Osteocyte (in vitro differentiated cells): ENCODE measurements around the gene RNF224. TPM values are rescaled to one million over a fixed set of nuclear protein-coding genes. Genes with fewer than 3 reads are reported as not detected.

Experiments used
- DNase-seq: peaks from one replicate; pipeline ENCODE4 v3.0.0; 2021; ENCODE audit warnings: mixed read lengths; ENCODE audit not compliant: unreplicated experiment; ENCODE audit errors: extremely low spot score
- H3K27ac Mint-ChIP-seq: one replicate; pipeline ENCODE4 v1.8.0; 2021; ENCODE audit warnings: mild to moderate bottlenecking, mixed read lengths; ENCODE audit not compliant: unreplicated experiment
- H3K27me3 Mint-ChIP-seq: one replicate; pipeline ENCODE4 v1.8.0; 2021; ENCODE audit warnings: mixed read lengths; ENCODE audit not compliant: unreplicated experiment
- H3K36me3 Mint-ChIP-seq: one replicate; pipeline ENCODE4 v1.8.0; 2021; ENCODE audit warnings: mixed read lengths; ENCODE audit not compliant: unreplicated experiment
- H3K4me1 Mint-ChIP-seq: one replicate; pipeline ENCODE4 v1.8.0; 2021; ENCODE audit warnings: mixed read lengths; ENCODE audit not compliant: unreplicated experiment
- H3K4me3 Mint-ChIP-seq: one replicate; pipeline ENCODE4 v1.8.0; 2021; ENCODE audit warnings: mild to moderate bottlenecking, moderate library complexity, mixed read lengths; ENCODE audit not compliant: unreplicated experiment
- H3K9me3 Mint-ChIP-seq: one replicate; pipeline ENCODE4 v1.8.0; 2021; ENCODE audit warnings: mixed read lengths; ENCODE audit not compliant: unreplicated experiment
- CTCF ChIP-seq: fragments of 200-600 bp; sonication (generic); IDR thresholded peaks from 2 replicates; pipeline ENCODE4 v1.5.0; 2021; ENCODE audit warnings: antibody characterized with exemption, mild to moderate bottlenecking, moderate library complexity
- total RNA-seq: library from RNA; stranded (reverse); gene quantifications from 2 replicates; pipeline ENCODE4 v1.2.1, GENCODE V29; 2021

RNF224 gene
- total RNA-seq, 1 donor from 2014 or later = not detected

- TF ChIP-seq CTCF = no peak
- no peaks in the 10 kb centered on the region for H3K36me3 Mint-ChIP-seq
- peak overlapping the region; percentile 79 for H3K27ac Mint-ChIP-seq
- H3K9me3 Mint-ChIP-seq = no peaks in the 10 kb centered on the region
- DNase-seq = no peak
- H3K4me3 Mint-ChIP-seq = peak overlapping the region; percentile 87
- peaks cover 15% of the 10 kb centered on the region for H3K4me1 Mint-ChIP-seq
- no peaks in the 10 kb centered on the region for H3K27me3 Mint-ChIP-seq
Measured at GRCh38 chr9:137253717-137254623, 26.7 kb downstream of the RNF224 start.

- Mint-ChIP-seq H3K4me1 (peaks cover 15% of the 10 kb centered on the region), H3K27ac (peak within 1 kb of the TSS; percentile 79), H3K27me3 (no peaks in the 10 kb centered on the region), H3K9me3 (no peaks in the 10 kb centered on the region), H3K36me3 (no peaks in the 10 kb centered on the region), H3K4me3 (peak within 1 kb of the TSS; percentile 87)
- DNase-seq = peak; percentile 98
- TF ChIP-seq CTCF = no peak
Measured at GRCh38 chr9:137254624-137255447, 27.5 kb downstream of the RNF224 start, which contains the start of gene NELFB. TSS of gene NELFB (plus strand) at chr9:137255327.

GRCh38 chr9:137255448-137256114, 28.3 kb downstream of the RNF224 start:
- H3K27ac Mint-ChIP-seq = peak overlapping the region; percentile 41
- no peak for DNase-seq
- no peaks in the 10 kb centered on the region for H3K36me3 Mint-ChIP-seq

GRCh38 chr9:137256362-137256761, 29.1 kb downstream of the RNF224 start:
- Mint-ChIP-seq H3K27me3 (no peaks in the 10 kb centered on the region), H3K9me3 (no peaks in the 10 kb centered on the region), H3K4me1 (peaks cover 15% of the 10 kb centered on the region), H3K36me3 (no peaks in the 10 kb centered on the region), H3K27ac (no peak overlapping the region), H3K4me3 (peak overlapping the region; percentile 85)
- no peak for TF ChIP-seq CTCF
- DNase-seq = no peak

More at GRCh38 chr9:137255448-137256114, 28.3 kb downstream of the RNF224 start:
- Mint-ChIP-seq H3K4me3 (peak overlapping the region; percentile 85), H3K27me3 (no peaks in the 10 kb centered on the region), H3K4me1 (peaks cover 15% of the 10 kb centered on the region), H3K9me3 (no peaks in the 10 kb centered on the region)
- no peak for TF ChIP-seq CTCF
